ENCODE results near the gene CCR6. TPM values are rescaled to one million over a fixed set of nuclear protein-coding genes. Genes with fewer than 3 reads are reported as not detected.

The CCR6 gene
- total and polyA plus RNA-seq, 10 of the 15 experiments (the other 5 are each of a cell fraction or from before 2014, with no cell fraction given): 2.2 to 7.6 (median 6.7) TPM

- no peak for TF ChIP-seq ZNF592 (IDR thresholded peaks at IDR 0.05)
- peak; percentile 32; the same call in 1 of the 2 replicates for TF ChIP-seq CHD2 (IDR thresholded peaks at IDR 0.05; ENCODE audit: borderline replicate concordance, low read depth, low read length)
- 0 out of 3 replicates have a peak, but pooled peaks of 1 of the 2 experiments have one; percentile 46 for TF ChIP-seq EGR1 (IDR thresholded peaks at IDR 0.05; ENCODE audit: borderline replicate concordance in 1 of 2, low read depth in 2 of 2, low read length in 2 of 2)
- TF ChIP-seq NFXL1 (IDR thresholded peaks at IDR 0.05; ENCODE audit: borderline replicate concordance): no peak
- no peak for TF ChIP-seq KDM1A (IDR thresholded peaks at IDR 0.05; ENCODE audit: borderline replicate concordance)
- no peak for TF ChIP-seq POU2F2 (IDR thresholded peaks at IDR 0.05; ENCODE audit: borderline replicate concordance, low read depth, low read length)
- no peak; the same call in 1 of the 2 replicates for TF ChIP-seq BACH1 (IDR thresholded peaks at IDR 0.05; ENCODE audit: borderline replicate concordance)
- TF ChIP-seq ATF7 (IDR thresholded peaks at IDR 0.05; ENCODE audit: low read depth): peak; percentile 50; the same call in 1 of the 2 replicates
- TF ChIP-seq E2F8 (IDR thresholded peaks at IDR 0.05; ENCODE audit: low read depth, partially characterized antibody): no peak
- no peak for TF ChIP-seq NR2C2 (IDR thresholded peaks at IDR 0.05; ENCODE audit: borderline replicate concordance, control insufficient read depth, insufficient read length, low read depth)
- no peak for TF ChIP-seq RELA (IDR thresholded peaks at IDR 0.05; ENCODE audit: borderline replicate concordance, partially characterized antibody)
- TF ChIP-seq POLR2AphosphoS5 (IDR thresholded peaks at IDR 0.05; ENCODE audit: low read length): no peak
- TF ChIP-seq MLLT1 (IDR thresholded peaks at IDR 0.05): peak; percentile 29; the same call in 1 of the 2 replicates
- no peak for TF ChIP-seq MYB (IDR thresholded peaks at IDR 0.05; ENCODE audit: borderline replicate concordance, low read depth, low read length)
- peak; percentile 70 for TF ChIP-seq IRF4 (IDR thresholded peaks at IDR 0.05; ENCODE audit: low read depth, low read length)
- no peak for TF ChIP-seq CTCF (IDR thresholded peaks at IDR 0.05 in 2 of 3, conservative IDR thresholded peaks at IDR 0.05 in 1 of 3; ENCODE audit: control insufficient read depth in 2 of 3, extremely low read depth in 1 of 3, insufficient read depth in 1 of 3, low read depth in 3 of 3, low read length in 3 of 3)
Observed at GRCh38 chr6:167103041-167103891, 19.6 kb upstream of the CCR6 start (continued).

Measured in GM12878 (cell line).